IPS-20b (cell line): ENCODE data around the gene MARCHF11.

ENCODE experiments used
- H3K27ac ChIP-seq: one replicate; pipeline ENCODE4 v1.5.1; 2013; ENCODE audit warnings: low read length
- H3K27me3 ChIP-seq: 2 replicates; pipeline ENCODE4 v1.6.1; 2013; ENCODE audit warnings: mild to moderate bottlenecking, low read length, inconsistent platforms; ENCODE audit not compliant: insufficient read depth
- H3K36me3 ChIP-seq: 2 replicates; pipeline ENCODE4 v1.6.1; 2013; ENCODE audit warnings: low read depth, mild to moderate bottlenecking, inconsistent platforms, low read length, moderate library complexity; ENCODE audit not compliant: insufficient read depth
- H3K4me1 ChIP-seq: 2 replicates; pipeline ENCODE4 v1.6.1; 2013; ENCODE audit warnings: mild to moderate bottlenecking, control low read depth, inconsistent platforms, low read length, moderate library complexity; ENCODE audit not compliant: insufficient read depth
- H3K4me3 ChIP-seq: 2 replicates; pipeline ENCODE4 v1.5.1; 2013; ENCODE audit warnings: mild to moderate bottlenecking, low read length, inconsistent platforms
- H3K9ac ChIP-seq: 2 replicates; pipeline ENCODE4 v1.6.1; 2013; ENCODE audit warnings: low read depth, mild to moderate bottlenecking, inconsistent platforms, low read length, moderate library complexity
- H3K9me3 ChIP-seq: 2 replicates; pipeline ENCODE4 v1.6.1; 2013; ENCODE audit warnings: mild to moderate bottlenecking, low read depth, low read length, inconsistent platforms; ENCODE audit not compliant: insufficient read depth

MARCHF11 gene

GRCh38 chr5:16050414-16050813 lies 129.2 kb downstream of the MARCHF11 start:
- no peaks in the 10 kb centered on the region for H3K27me3 ChIP-seq
- no peak overlapping the region for H3K27ac ChIP-seq
- H3K36me3 ChIP-seq = no peaks in the 10 kb centered on the region
- H3K4me3 ChIP-seq = no peak overlapping the region
- no peak overlapping the region for H3K9ac ChIP-seq
- no peaks in the 10 kb centered on the region for H3K9me3 ChIP-seq
- no peaks in the 10 kb centered on the region for H3K4me1 ChIP-seq

DNA sequence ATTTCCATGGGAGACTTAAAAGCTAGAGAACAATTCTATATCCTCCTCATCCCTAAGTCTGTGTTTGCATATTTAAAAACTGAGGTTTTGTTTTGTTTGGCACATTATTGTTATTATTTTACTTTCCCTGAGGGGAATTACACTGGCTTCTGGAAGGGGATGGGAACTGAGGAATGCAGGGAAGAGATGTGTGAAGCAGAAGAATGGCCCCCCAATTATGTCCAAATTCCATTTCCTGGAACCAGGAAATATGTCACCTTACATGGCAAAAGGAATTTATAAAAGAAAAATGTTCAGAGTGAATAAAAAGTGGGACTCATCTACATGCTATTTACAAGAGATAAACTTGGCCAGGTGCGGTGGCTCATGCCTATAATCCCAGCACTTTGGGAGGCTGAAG lies 129.8 kb downstream of the MARCHF11 start:
- Histone ChIP-seq H3K4me1 (no peaks in the 10 kb centered on the region), H3K4me3 (no peak overlapping the region), H3K9ac (no peak overlapping the region), H3K9me3 (no peaks in the 10 kb centered on the region), H3K27me3 (no peaks in the 10 kb centered on the region), H3K27ac (no peak overlapping the region), H3K36me3 (no peaks in the 10 kb centered on the region)

GRCh38 chr5:16048132-16048531 lies 131.5 kb downstream of the MARCHF11 start:
- H3K4me3 ChIP-seq = no peak overlapping the region

DNA sequence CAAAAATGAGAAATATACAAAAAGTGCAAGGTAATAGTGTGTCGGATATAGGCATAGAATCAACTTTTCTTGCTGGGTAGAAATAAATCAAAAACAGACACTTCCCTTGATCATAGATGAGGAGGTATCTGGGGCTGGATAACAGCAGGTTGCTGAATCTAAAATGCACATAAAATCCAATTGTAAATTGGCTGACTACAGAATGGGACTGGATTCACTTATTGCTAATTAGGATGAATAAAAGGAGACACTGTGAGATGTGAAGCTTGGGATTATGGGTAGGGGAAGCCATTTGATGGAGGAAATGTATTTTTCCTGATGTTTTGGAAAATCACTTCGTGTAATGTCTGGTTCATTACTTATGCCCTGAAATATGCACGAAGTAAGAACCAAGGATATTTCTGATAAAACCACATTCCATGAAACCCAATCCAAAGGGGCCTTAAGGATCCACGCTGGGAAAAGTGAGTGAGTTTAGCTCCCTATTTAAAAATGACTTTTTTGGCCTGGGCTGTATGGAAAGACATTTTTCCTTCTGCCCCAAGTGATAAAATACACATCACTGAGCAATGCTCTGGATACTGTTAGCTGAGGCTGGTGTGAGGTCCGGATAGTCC lies 136.1 kb downstream of the MARCHF11 start:
- H3K9me3 ChIP-seq = no peaks in the 10 kb centered on the region; the same call in 1 of the 2 replicates
- no peak overlapping the region for H3K27ac ChIP-seq
- H3K4me1 ChIP-seq = no peaks in the 10 kb centered on the region
- H3K4me3 ChIP-seq = no peak overlapping the region
- H3K36me3 ChIP-seq = no peaks in the 10 kb centered on the region
- no peaks in the 10 kb centered on the region for H3K27me3 ChIP-seq
- H3K9ac ChIP-seq = no peak overlapping the region

More at GRCh38 chr5:16048132-16048531, 131.5 kb downstream of the MARCHF11 start:
- no peaks in the 10 kb centered on the region for H3K9me3 ChIP-seq
- no peaks in the 10 kb centered on the region for H3K27me3 ChIP-seq
- H3K4me1 ChIP-seq = no peaks in the 10 kb centered on the region
- no peak overlapping the region for H3K27ac ChIP-seq
- H3K9ac ChIP-seq = no peak overlapping the region
- no peaks in the 10 kb centered on the region for H3K36me3 ChIP-seq

GRCh38 chr5:16037121-16037845 lies 142.3 kb downstream of the MARCHF11 start:
- no peaks in the 10 kb centered on the region for H3K36me3 ChIP-seq
- H3K9ac ChIP-seq = no peak overlapping the region
- H3K27ac ChIP-seq = no peak overlapping the region
- H3K27me3 ChIP-seq = no peaks in the 10 kb centered on the region
- H3K4me3 ChIP-seq = no peak overlapping the region
- H3K4me1 ChIP-seq = no peaks in the 10 kb centered on the region
- H3K9me3 ChIP-seq = no peaks in the 10 kb centered on the region

- no peaks in the 10 kb centered on the region for H3K27me3 ChIP-seq
- no peak overlapping the region for H3K27ac ChIP-seq
- H3K36me3 ChIP-seq = no peaks in the 10 kb centered on the region
- no peaks in the 10 kb centered on the region for H3K9me3 ChIP-seq
- H3K4me3 ChIP-seq = no peak overlapping the region
- H3K4me1 ChIP-seq = no peaks in the 10 kb centered on the region
- no peak overlapping the region for H3K9ac ChIP-seq
These were observed 145.1 kb downstream of the MARCHF11 start for GRCh38 chr5:16034319-16035001.

DNA sequence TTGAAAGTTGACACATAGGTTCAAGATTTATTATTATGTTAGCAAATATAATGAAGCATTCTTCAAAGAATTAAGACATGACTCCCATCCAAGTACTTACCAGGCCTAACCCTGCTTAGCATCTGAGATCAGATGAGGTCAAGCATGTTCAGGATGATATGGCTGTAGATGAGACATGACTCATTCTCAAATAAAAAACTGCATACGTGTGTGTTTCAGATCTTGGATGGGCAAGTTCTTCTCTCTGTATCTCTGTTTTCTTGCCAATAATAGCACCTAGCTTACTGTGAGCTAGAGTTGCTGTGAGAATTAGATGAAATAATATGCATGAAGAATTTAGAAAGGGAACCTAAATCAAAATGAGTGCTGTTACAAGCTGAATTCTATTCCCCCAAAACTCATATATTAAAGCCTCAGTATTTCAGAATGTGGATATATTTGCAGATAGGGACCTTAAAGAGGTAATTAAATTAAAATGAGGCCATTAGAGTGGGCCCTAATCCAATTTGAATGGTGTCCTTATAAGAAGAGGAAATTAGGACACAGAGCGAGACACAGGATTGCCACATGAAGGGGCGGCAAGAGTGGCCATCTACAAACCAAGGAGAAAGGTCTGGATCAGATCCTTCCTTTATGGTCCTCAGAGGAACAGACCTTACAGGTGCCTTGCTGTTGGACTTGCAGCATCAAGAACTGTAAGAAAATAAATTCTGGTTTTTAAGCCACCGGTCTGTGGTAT lies 146.2 kb downstream of the MARCHF11 start:
- H3K4me3 ChIP-seq = no peak overlapping the region
- H3K9me3 ChIP-seq = no peaks in the 10 kb centered on the region
- no peaks in the 10 kb centered on the region for H3K4me1 ChIP-seq
- H3K27me3 ChIP-seq = no peaks in the 10 kb centered on the region
- H3K9ac ChIP-seq = no peak overlapping the region
- no peak overlapping the region for H3K27ac ChIP-seq
- no peaks in the 10 kb centered on the region for H3K36me3 ChIP-seq

GRCh38 chr5:16028708-16029107 lies 150.9 kb downstream of the MARCHF11 start:
- Histone ChIP-seq H3K27ac (no peak overlapping the region), H3K36me3 (no peaks in the 10 kb centered on the region), H3K9ac (no peak overlapping the region), H3K4me3 (no peak overlapping the region), H3K27me3 (no peaks in the 10 kb centered on the region), H3K4me1 (no peaks in the 10 kb centered on the region), H3K9me3 (no peaks in the 10 kb centered on the region)

- Histone ChIP-seq H3K4me3 (no peak overlapping the region), H3K36me3 (no peaks in the 10 kb centered on the region), H3K9me3 (no peaks in the 10 kb centered on the region), H3K27ac (no peak overlapping the region), H3K4me1 (no peaks in the 10 kb centered on the region), H3K27me3 (no peaks in the 10 kb centered on the region), H3K9ac (no peak overlapping the region)
These were observed 153.9 kb downstream of the MARCHF11 start for GRCh38 chr5:16025681-16026080.

DNA sequence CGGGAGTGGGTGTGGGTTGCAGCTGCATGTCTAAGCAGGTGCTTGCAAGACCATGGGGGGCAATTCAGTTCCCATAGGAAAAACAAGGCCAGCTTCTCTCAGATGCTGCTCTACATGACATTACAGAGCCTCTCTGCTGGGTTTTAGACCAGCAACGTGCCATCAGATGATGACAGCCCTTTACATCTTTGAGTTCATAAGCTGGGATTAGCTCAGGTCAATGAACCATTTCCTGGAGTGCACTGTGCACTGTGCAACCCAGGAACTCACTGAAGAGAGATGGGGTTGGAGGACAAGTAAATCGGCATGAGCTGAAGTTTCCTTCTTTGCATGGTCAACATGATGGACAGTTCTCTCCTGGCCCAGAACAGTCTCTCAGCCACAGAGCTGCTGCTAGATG lies 160.6 kb downstream of the MARCHF11 start:
- no peaks in the 10 kb centered on the region for H3K27me3 ChIP-seq
- H3K36me3 ChIP-seq = no peaks in the 10 kb centered on the region
- no peaks in the 10 kb centered on the region for H3K9me3 ChIP-seq
- no peak overlapping the region for H3K4me3 ChIP-seq
- no peaks in the 10 kb centered on the region for H3K4me1 ChIP-seq
- H3K27ac ChIP-seq = no peak overlapping the region
- no peak overlapping the region for H3K9ac ChIP-seq

DNA sequence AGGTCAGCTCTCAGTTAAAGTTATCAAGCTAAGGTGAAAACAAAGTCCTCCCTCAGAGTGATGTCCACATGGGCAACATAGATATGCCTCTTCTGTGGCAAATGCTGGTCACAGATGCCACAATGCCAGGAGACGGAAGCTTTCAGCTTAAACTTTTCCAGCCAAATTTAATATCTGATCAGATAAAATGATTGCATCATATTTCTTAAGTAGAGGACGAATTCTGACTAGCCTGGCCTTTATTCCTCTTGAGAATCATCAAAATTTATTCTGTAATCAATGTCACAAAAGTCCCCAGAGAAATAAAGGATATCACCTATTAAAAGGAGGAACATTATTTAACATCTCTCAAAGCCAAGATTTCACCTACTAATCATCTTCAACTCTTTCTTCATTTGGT lies 161.9 kb downstream of the MARCHF11 start:
- Histone ChIP-seq H3K9ac (no peak overlapping the region), H3K4me3 (no peak overlapping the region), H3K9me3 (no peaks in the 10 kb centered on the region), H3K4me1 (no peaks in the 10 kb centered on the region), H3K27ac (no peak overlapping the region), H3K36me3 (no peaks in the 10 kb centered on the region), H3K27me3 (no peaks in the 10 kb centered on the region)
